ENCODE data around the gene PDHX.

DNA sequence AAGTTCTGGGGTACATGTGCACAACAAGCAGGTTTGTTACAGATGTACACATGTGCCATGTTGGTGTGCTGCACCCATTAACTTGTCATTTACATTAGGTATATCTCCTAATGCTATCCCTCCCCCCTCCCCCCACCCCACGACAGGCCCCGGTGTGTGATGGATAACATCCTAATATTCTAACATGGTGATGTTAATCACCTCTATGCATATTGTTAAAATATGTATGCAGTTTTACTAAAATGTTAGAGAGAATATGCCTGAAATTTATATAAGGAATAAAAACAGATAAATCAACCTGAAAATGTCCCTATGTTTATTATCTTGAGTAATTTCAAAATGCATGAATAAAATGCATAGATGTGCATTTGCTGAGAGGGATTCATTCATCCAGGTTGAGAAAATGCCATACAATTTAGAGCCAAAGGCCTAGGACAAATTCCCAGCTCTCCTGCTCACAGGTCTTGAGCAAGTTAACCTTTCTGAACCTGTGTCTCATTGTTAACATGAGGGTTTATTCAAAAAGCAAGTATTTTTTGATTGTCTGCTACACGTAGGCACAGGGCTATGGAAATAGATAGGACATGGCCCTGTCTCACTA lies 38.9 kb upstream of the PDHX start:
- TF ChIP-seq POLR2AphosphoS5 (IDR thresholded peaks at IDR 0.05; ENCODE audit: low read depth, low read length) = no peak
- TF ChIP-seq, protein P1, sequence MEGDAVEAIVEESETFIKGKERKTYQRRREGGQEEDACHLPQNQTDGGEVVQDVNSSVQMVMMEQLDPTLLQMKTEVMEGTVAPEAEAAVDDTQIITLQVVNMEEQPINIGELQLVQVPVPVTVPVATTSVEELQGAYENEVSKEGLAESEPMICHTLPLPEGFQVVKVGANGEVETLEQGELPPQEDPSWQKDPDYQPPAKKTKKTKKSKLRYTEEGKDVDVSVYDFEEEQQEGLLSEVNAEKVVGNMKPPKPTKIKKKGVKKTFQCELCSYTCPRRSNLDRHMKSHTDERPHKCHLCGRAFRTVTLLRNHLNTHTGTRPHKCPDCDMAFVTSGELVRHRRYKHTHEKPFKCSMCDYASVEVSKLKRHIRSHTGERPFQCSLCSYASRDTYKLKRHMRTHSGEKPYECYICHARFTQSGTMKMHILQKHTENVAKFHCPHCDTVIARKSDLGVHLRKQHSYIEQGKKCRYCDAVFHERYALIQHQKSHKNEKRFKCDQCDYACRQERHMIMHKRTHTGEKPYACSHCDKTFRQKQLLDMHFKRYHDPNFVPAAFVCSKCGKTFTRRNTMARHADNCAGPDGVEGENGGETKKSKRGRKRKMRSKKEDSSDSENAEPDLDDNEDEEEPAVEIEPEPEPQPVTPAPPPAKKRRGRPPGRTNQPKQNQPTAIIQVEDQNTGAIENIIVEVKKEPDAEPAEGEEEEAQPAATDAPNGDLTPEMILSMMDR (IDR thresholded peaks at IDR 0.05) = no peak
- no peak for TF ChIP-seq TCF7L2 (IDR thresholded peaks at IDR 0.05; ENCODE audit: low read depth, low read length)

Data from Panc1 (cell line).